Erythroblast (primary cell): ENCODE data around the gene MEGF8.

Experiments used
- GATA1 ChIP-seq: IDR thresholded peaks from 2 replicates; pipeline ENCODE4 v1.6.1; 2011; ENCODE audit warnings: low read depth, mild to moderate bottlenecking, control low read depth, low read length, moderate library complexity
- POLR2A ChIP-seq: IDR thresholded peaks from 2 replicates; pipeline ENCODE4 v1.6.1; 2011; ENCODE audit warnings: mild to moderate bottlenecking, low read length

DNA sequence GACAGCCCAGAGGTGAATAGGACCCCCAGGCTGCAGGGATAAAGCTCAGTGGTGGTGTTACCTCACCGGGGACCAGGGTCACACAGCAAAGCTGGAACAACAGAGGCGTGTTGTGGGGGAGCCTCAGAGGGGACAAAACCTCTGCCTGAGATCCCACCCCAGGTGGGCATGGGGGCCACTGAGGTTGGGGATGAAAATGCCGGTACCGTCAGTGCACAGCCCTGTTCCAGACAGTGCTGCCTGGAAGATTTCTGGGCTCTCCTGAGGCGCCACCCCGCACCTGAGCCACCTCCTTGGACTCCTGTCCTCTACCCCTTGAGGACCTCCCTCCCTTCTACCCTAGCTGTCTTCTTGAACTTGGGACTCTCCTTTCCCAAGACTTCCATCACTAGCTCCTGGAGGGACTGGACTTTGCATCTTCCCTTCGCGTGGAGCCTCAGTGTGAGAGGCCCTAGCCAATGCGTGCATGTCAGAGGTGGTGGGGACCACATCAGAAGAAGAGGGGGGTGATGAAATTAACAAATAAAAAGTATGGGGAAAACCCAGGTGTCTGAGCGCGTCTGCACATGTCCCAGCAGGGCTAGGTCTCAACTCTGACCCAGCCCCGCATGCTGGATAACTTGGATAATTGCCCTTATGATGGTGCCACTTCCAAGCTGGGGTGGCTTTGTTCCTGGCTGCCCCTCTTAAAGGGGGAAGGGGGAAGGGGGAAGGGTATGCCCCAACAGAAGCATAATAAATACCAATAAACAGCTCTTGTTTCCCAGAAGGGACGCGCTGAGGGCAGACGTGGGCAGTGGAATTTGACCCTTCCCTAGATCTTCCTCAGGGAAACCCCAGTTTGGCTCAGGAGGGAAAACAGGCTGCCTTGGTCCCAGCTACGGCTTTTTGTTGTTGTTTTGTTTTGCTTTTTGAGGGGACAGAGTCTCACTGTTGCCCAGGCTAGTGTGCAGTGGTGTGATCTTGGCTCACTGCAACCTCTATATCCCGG is 53.1 kb downstream of the MEGF8 start:
- TF ChIP-seq POLR2A (no peak), GATA1 (no peak)
